Measurements from ENCODE around the gene TNFRSF8.
A peak's percentile ranks its signal among the peaks of the same experiment; 100 is the strongest.
"Not testable (repeated sequence)": the region's sequence is repeated elsewhere in the genome, so short reads cannot be mapped to it uniquely, and the experiment has no call there.

- TF ChIP-seq, protein P1, sequence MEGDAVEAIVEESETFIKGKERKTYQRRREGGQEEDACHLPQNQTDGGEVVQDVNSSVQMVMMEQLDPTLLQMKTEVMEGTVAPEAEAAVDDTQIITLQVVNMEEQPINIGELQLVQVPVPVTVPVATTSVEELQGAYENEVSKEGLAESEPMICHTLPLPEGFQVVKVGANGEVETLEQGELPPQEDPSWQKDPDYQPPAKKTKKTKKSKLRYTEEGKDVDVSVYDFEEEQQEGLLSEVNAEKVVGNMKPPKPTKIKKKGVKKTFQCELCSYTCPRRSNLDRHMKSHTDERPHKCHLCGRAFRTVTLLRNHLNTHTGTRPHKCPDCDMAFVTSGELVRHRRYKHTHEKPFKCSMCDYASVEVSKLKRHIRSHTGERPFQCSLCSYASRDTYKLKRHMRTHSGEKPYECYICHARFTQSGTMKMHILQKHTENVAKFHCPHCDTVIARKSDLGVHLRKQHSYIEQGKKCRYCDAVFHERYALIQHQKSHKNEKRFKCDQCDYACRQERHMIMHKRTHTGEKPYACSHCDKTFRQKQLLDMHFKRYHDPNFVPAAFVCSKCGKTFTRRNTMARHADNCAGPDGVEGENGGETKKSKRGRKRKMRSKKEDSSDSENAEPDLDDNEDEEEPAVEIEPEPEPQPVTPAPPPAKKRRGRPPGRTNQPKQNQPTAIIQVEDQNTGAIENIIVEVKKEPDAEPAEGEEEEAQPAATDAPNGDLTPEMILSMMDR (IDR thresholded peaks at IDR 0.05): peak; percentile 83
- TF ChIP-seq, protein P2, sequence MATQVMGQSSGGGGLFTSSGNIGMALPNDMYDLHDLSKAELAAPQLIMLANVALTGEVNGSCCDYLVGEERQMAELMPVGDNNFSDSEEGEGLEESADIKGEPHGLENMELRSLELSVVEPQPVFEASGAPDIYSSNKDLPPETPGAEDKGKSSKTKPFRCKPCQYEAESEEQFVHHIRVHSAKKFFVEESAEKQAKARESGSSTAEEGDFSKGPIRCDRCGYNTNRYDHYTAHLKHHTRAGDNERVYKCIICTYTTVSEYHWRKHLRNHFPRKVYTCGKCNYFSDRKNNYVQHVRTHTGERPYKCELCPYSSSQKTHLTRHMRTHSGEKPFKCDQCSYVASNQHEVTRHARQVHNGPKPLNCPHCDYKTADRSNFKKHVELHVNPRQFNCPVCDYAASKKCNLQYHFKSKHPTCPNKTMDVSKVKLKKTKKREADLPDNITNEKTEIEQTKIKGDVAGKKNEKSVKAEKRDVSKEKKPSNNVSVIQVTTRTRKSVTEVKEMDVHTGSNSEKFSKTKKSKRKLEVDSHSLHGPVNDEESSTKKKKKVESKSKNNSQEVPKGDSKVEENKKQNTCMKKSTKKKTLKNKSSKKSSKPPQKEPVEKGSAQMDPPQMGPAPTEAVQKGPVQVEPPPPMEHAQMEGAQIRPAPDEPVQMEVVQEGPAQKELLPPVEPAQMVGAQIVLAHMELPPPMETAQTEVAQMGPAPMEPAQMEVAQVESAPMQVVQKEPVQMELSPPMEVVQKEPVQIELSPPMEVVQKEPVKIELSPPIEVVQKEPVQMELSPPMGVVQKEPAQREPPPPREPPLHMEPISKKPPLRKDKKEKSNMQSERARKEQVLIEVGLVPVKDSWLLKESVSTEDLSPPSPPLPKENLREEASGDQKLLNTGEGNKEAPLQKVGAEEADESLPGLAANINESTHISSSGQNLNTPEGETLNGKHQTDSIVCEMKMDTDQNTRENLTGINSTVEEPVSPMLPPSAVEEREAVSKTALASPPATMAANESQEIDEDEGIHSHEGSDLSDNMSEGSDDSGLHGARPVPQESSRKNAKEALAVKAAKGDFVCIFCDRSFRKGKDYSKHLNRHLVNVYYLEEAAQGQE (IDR thresholded peaks at IDR 0.05; ENCODE audit: insufficient read depth in 1 of 2, low read depth in 2 of 2, low read length in 1 of 2): not testable (repeated sequence)
- not testable (repeated sequence) for TF ChIP-seq POLR2AphosphoS5 (IDR thresholded peaks at IDR 0.05; ENCODE audit: low read depth, low read length); SIN3A (IDR thresholded peaks at IDR 0.05; ENCODE audit: borderline replicate concordance, insufficient read depth, low read depth, low read length)
Observed at GRCh38 chr1:12106861-12107260, 43.8 kb downstream of the TNFRSF8 start.

Data from Panc1 (cell line).